Left cardiac atrium (tissue), 4 donors: ENCODE measurements around the gene TMEM50A. TPM values are rescaled to one million over a fixed set of nuclear protein-coding genes. Genes with fewer than 3 reads are reported as not detected.
"Not testable (repeated sequence)": the region's sequence is repeated elsewhere in the genome, so short reads cannot be mapped to it uniquely, and the experiment has no call there.

Experiments
- ATAC-seq, 2 donors: fragments of 200-7000 bp; cut with Tn5 transposase; one replicate each; pipeline ENCODE4 v1.9.1; 2020; ENCODE audit warnings: mild to moderate bottlenecking in 2 of 2, moderate library complexity in 2 of 2
- DNase-seq: peaks from one replicate; pipeline ENCODE4 v3.0.0-alpha.2; 2020
- intact Hi-C, 2 donors: fragments of 100-400 bp; cut with DNase I; formaldehyde crosslinking; loops; one replicate each; pipeline versions ENCODE4 v1.14.1 to v1.15.1; 2022 to 2023
- total RNA-seq, 2 donors: library from RNA; stranded (reverse); fragmentation: NEBNext Ultra II Directional; extraction: Animal tissue kit (Norgen Biotek cat#: 25700); gene quantifications; one replicate each; pipeline ENCODE4 v1.2.1, GENCODE V29; 2021
- donor health status: DM: no; HTN: yes; CAD: no.
- donor health status: DM: no; HTN: yes; CAD: no; lungs with severe emphysema.
- donor health status: DM: yes; HTN: yes; CAD: no.
- donor health status: Dilated cardiomyopathy.

The TMEM50A gene
- total RNA-seq, 2 donors from 2014 or later = 87.9 to 105 TPM

DNA sequence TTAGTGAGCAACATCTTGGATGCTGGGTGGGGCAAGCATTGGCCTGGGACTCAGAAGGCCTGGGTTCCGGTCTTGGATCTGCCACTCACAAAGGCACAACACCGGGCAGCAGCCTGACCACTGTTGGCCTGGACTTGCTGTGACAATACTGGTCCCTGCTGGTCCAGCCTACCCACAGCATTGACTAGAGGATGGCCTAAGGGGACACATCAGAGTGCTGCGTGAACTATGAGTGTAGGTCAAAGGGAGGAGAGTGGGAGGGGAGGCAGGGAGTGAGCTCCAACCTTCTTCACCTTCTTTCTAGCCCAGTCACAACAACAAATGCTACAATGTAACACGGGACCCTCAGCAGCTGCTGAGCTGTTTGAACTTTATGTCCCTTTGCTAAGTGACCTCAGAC, 31.1 kb downstream of the TMEM50A start:
- intact Hi-C loops = no loop called here
- no peak for DNase-seq
- ATAC-seq = no peak

DNA sequence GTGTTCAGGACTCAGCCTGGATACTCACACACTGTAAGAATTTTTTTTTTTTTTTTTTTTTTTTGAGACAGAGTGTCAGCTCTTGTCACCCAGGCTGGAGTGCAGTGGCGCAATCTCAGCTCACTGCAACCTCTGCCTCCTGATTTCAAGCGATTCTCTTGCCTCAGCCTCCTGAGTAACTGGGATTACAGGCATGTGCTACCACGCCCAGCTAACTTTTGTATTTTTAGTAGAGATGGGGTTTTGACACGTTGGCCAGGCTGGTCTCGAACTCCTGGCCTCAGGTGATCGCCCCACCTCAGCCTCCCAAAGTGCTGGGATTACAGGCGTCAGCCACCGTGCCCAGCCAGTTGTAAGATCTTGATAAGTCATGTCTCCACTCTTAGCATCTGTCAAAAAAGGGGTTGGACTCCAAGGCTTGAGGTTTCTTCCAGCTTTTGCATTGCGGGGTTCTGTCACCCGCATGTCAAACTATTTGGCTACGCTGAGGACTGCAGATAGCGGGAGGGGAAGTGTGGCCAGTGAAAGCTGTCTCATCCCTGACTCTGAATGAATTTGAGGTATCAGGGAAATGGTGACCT, 31.6 kb downstream of the TMEM50A start:
- intact Hi-C loops, ATAC-seq, DNase-seq: not testable (repeated sequence)

DNA sequence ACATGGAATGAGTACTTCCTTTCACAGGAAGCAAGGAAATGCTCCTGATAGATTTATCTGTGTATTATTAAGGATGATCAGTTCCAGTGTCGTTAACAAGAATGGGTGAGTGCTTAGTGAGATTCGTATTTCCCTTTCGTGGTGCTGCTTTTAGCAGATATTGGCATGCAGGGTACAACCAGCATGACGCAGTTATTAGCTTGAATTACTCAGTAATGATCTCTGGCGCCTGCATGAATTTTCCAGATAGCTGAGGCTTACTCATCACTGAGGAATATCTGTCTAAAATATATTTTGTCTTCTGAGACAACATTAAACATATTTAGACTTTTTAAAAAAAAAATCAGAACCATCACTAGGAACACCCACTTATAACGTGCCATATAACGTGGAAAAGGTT, 33.6 kb downstream of the TMEM50A start:
- intact Hi-C loops, DNase-seq: not testable (repeated sequence)
- ATAC-seq = peak; percentile 65 to 90

DNA sequence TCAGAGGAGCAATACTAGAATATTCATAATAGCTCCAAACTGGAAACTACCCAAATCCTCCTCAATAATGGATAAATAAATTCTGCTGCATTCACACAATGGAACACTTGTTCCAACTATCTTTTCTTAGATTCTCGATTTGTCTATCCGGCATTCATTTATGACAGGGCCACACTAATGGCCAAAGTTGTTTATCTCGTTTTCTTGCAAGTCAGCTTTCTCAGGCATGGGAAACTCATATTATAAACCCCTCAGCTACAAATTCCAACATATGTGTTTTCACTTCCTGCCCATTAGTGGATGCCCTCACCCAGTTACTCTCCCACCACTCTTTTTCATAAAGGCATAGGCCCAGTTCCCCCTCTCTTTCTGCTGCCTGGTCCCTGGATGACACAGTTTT, 40.2 kb downstream of the TMEM50A start:
- DNase-seq, ATAC-seq, intact Hi-C loops: not testable (repeated sequence)

DNA sequence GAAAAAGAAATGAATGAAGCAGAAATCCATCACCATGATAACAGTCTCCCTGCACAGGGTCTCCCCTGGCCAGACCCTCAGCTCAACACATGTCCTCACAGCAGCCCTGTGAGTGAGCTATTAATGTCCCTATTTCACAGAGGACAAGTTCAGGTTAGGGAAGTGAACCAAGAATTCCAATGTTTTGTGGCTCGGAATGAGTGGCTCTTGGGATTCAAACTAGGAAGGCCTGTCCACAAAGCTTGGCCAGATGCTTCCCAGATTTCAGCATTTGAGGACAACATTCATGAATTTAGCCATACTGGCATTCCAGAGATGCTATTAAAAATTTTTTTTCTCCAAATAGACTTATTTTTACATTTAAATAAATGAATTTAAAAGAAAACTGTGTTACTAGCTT, 44.4 kb downstream of the TMEM50A start:
- intact Hi-C loops, DNase-seq, ATAC-seq: not testable (repeated sequence)

DNA sequence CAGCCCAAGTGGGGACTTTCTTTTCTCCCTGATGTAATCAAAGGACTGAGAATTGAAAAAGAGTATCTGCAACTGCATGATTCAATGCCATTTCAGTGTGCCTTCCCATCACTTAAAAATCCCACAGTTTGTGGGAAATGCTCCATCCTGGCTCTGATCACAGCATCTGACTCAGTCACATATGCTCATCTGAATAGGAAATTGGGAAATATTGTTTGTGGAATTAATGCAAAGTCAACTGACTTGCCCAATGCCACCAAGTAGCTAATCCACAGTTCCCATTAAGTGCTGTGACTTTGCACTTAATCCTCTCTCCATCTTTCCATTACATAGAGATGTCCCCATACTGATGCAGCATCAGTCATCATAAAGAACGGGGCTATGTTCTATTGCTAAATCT, 45.0 kb downstream of the TMEM50A start:
- ATAC-seq = not testable (repeated sequence)

DNA sequence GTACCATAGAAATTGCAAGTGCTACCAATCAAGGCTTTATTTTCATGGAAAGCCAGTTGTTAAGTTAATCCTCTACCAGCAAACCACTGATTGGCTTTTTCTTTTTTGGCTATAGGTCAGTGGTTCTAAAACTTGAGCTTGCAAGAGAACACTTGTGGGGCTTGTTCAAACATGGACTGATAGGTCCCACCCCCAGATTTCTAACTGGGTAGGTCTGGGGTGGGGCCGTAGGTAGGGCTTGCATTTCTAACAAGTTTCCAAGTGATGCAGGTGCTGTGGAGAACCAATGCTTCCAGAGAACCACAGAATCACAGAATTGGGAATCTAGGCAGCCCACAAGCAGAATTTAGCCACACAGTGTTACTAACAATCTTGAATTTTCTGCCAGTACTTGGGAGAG, 45.7 kb downstream of the TMEM50A start:
- DNase-seq, ATAC-seq, intact Hi-C loops: not testable (repeated sequence)

More for the DNA sequence above, 45.0 kb downstream of the TMEM50A start:
- DNase-seq, intact Hi-C loops: not testable (repeated sequence)

DNA sequence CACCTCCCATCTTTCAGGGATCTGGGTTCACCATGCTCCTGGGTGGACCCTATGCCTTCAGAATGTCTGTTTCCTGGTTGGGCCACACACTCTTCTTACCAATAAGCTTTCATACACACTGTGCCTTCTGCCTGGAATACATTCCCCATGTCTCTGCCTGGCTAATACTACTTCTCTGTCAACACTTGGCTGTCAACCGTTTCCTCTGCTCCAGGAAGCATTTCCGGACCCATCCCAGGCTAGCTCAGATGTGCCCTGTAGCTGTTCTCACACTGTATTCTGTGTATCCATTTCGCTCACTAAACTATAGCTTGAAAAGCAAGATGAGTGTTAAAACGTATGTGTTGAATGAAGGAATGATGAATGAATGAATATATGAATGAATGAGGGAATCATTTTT, 49.0 kb downstream of the TMEM50A start:
- intact Hi-C loops, DNase-seq, ATAC-seq: not testable (repeated sequence)

DNA sequence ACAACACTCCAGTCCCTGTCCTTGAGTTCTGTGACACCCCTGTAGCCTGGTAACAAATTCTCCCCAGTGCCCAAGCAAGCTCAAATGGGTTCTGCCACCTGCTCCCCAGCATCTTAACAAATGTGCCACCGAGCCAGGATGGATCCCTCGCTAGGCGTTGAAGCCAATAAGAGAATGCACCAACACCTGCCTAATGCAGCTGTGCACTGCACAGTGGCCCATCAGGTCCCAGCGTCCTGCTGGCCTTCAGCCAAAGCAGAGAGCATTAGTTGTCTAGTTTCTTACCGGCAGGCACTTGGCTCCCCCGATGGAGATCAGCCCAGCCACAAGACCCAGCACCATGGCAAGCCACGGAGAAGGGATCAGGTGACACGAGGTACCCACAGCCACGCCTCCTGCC, 50.6 kb downstream of the TMEM50A start:
- DNase-seq, ATAC-seq, intact Hi-C loops: not testable (repeated sequence)

DNA sequence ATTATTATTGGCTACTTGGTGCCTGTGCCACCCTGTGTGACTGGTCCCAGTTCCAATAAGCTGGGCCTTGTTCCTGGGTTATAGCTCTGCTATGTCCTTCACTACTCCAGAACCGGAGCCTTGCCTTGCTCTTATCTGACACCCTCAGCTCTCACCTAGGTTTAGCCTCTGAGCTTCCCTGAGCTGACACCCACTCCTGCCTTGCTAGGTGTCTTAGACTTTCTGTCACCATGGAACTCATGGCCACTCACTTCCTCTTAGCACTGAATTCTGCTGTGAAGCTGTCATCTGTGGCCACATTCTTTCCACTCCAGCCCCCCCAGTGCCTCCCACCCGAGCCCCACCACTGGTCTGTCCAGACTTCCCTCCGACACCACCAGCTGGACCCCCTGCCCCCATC, 51.6 kb downstream of the TMEM50A start:
- ATAC-seq = peak in 1 of 2 donors; percentile 36
- intact Hi-C loops, DNase-seq: not testable (repeated sequence)

DNA sequence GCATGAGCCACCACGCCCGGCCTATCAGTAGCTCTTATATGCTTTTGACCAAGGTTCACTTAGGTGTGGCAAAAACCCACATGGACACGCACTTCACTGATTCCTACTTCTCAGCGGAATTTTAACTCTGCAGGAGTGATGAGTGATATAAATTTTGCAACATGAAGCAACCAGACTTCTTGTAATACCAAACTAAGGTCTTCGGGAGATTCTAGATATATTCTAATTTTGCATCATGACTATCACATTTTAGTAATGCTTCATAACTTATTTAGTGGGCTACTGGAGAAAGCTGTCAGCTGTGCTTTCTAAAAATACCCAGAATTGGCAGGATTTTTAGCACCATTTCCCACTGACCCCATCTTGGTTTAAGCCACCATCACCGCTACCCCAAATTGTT, 54.7 kb downstream of the TMEM50A start:
- ATAC-seq (no peak), DNase-seq (no peak)
- intact Hi-C loops = no loop called here

DNA sequence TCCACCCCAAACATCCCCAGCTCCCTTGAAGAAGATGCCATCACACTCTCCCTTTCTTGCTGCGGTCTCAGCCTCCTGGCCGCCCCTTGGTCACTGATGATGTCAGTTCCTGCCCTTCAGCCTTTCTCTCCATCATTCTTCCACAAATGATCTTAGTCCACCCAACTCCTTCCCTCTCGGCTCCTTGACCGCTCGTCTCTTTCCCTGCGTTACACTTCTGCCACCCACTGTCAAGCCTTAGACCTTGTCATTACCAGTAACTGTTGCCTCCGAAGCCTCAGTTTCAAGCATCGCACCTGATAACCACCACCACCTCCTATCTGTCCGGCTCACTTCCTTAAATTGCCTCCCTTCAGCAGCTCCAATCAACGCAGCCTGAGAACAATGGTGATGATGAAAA, 59.4 kb downstream of the TMEM50A start:
- DNase-seq, intact Hi-C loops: not testable (repeated sequence)
- peak; percentile 61 to 80 for ATAC-seq

DNA sequence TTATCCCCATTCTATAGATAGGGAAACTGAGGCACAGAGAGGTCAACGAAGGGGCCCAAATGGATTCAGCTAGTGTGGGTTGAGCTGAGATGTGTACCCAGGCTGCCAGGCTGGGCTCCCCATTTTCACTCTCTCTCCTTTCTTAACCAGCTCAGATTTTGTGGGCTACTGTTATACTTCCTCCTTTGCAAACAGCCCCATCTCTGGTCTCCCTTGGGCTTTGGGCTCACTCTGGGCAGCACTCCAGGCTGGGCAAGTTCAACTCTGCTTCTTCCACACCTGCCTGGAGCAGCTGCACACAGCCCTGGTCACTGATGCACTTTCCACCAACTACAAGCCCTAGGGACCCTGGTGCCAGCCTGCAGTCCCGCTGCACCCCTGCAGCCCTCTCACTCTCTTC, 59.9 kb downstream of the TMEM50A start:
- ATAC-seq, DNase-seq, intact Hi-C loops: not testable (repeated sequence)

DNA sequence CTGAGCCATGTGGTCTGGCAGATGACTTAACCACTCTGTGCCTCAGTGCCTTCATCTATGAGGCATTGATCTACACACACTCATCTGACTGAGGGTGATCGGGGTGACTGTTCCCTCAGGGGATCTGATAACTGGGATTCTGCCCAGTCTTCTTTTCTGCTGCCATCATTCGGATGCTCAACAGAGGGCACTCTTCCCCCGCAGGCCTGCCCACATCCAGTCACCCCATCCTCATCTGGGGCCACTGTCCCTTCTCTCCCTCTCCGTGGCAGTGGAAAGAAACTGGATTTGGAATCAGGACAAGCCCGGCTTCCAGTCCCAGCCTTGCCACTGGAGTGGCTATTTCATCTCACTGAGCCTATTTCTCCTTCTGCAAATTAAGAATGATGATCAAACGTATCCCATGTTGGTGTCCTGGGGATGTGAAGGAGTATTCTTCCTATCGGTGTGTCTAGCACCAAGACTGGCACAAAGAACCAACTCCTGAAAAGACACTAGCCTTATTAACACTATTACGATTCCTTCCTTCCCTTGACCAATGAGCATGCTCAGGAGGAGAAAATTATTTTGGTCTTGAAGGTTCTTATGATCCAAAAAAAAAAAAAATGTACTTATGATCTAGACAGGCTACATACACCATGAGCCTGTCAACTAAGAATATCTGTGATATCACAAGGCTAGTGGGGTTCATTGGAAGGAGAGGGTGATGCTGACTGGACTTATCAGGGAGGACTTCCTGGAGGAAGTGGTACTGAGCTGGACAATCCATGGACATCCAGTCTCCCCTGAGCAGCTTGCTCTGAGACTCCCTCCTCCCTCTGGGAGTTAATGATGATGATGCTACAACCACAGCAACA, 65.0 kb downstream of the TMEM50A start:
- not testable (repeated sequence) for DNase-seq
- intact Hi-C loops = loop anchor here (5.0 to 10.0 kb wide), 2 partner anchors 119 to 122 kb away; no protein-coding TSS in a partner anchor
- peak; percentile 78 to 82 for ATAC-seq

DNA sequence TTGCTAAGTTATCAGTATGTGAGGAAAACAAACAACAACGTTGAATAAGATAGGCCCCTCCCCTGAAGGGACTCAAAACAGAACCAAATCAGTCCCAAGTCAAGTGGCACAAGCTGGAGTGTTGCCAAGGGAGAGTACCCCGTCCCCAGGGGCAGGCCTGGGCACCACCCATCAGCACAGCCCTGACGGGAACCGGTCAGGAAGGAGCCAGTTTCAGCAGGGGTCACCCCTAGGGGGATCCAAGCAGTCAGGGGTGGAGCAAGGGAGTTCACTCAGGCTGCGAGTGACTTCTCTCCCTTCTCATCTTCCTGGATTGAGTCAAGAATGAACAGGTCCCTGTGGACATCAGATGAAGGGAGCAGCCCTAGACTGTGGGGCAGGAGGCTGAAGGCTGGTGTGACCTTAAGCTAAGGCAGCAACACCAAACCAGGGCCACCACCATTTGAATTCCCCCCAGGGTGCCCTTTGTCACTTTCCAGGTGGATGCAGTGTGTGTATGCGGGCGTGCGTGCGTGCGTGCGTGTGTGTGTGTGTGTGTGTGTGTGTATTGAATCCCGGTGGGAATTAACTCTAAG, 67.7 kb downstream of the TMEM50A start:
- intact Hi-C loops = loop anchor here in 1 of 2 donors (10.0 kb wide), 1 partner anchor 119 kb away; no protein-coding TSS in a partner anchor

DNA sequence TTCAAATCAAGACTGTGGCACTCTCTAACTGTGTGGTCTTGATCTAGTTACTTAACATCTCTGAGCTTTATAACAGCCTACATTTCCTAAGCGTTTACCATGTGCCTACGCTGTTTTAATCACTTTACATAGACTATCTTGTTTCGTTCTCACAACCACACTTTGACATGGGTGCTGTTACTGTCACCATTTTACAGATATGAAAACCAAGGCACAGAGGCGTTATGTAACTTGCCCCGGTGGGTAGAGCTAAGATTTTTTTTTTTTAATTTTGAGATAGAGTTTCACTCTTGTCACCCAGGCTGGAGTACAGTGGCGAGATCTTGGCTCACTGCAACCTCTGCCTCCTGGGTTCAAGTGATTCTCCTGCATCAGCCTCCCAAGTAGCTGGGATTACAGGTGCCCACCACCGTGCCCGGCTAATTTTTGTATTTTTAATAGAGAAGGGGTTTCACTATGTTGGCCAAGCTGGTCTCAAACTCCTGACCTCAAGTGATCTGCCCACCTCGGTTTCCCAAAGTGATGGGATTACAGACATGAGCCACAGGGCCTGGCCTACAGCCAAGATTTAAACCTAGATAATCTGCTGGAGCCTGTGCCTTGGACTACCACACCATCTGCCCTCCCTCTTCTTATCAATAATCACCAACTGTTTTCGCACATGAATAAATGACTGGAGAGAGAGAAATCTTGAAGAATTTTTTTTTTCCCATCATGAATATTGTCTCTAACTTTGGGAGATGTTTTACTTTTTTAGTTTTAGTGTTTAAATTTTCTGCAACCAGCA, 71.7 kb downstream of the TMEM50A start:
- DNase-seq, ATAC-seq: not testable (repeated sequence)
- intact Hi-C loops = loop anchor here in 1 of 2 donors (10.0 kb wide), 1 partner anchor 115 kb away; no protein-coding TSS in a partner anchor

More for the DNA sequence above, 67.7 kb downstream of the TMEM50A start:
- DNase-seq, ATAC-seq: not testable (repeated sequence)
